HG03064 (cell line): ENCODE results near the gene DRD4.

ENCODE experiments used
- ATAC-seq: cut with Tn5 transposase; IDR thresholded peaks from one replicate; pipeline ENCODE4 v1.9.1; 2021; ENCODE audit warnings: low read depth; ENCODE audit not compliant: unreplicated experiment

Gene DRD4

GRCh38 chr11:620935-621814 is 15.9 kb upstream of the DRD4 start:
- ATAC-seq = no peak

- no peak for ATAC-seq
Measured at GRCh38 chr11:621838-622237, 15.2 kb upstream of the DRD4 start.

GRCh38 chr11:623349-623869 is 13.7 kb upstream of the DRD4 start:
- ATAC-seq = no peak

GRCh38 chr11:623999-624704 is 12.9 kb upstream of the DRD4 start:
- no peak for ATAC-seq

GRCh38 chr11:624705-625635 is 12.1 kb upstream of the DRD4 start, which contains the start of gene CDHR5:
CDHR5 (minus strand) TSS chr11:624955; CDS start chr11:624902, 53 bp downstream.
- no peak for ATAC-seq

- no peak for ATAC-seq
Measured at GRCh38 chr11:625636-626268, 11.3 kb upstream of the DRD4 start.

GRCh38 chr11:626475-627307 is 10.4 kb upstream of the DRD4 start, which contains the start of gene SCT:
SCT (minus strand) TSS chr11:627181; CDS start chr11:627143, 38 bp downstream.
- ATAC-seq = no peak

- ATAC-seq = no peak
Measured at GRCh38 chr11:627308-627576, 9.8 kb upstream of the DRD4 start.

- no peak for ATAC-seq
Measured at GRCh38 chr11:628056-628455, 9.0 kb upstream of the DRD4 start.

- no peak for ATAC-seq
Measured at GRCh38 chr11:629237-629583, 7.9 kb upstream of the DRD4 start.

GRCh38 chr11:630871-631270 is 6.2 kb upstream of the DRD4 start:
- ATAC-seq = no peak

- ATAC-seq = no peak
Measured at GRCh38 chr11:635945-636510, 1.0 kb upstream of the DRD4 start.

GRCh38 chr11:637333-637592 is 194 bp downstream of the DRD4 start:
- ATAC-seq = no peak

- no peak for ATAC-seq
Measured at GRCh38 chr11:637593-638521, 788 bp downstream of the DRD4 start.

- ATAC-seq = no peak
Measured at GRCh38 chr11:638631-639331, 1.7 kb downstream of the DRD4 start.

GRCh38 chr11:639332-639955 is 2.4 kb downstream of the DRD4 start:
- ATAC-seq = no peak

- ATAC-seq = no peak
Measured at GRCh38 chr11:640021-640706, 3.1 kb downstream of the DRD4 start.
